HepG2 (cell line): ENCODE data around the gene PRSS36. TPM values are rescaled to one million over a fixed set of nuclear protein-coding genes. Genes with fewer than 3 reads are reported as not detected.

ENCODE experiments used
- ADNP ChIP-seq: sonication (generic); formaldehyde crosslinking; IDR thresholded peaks from 2 replicates; pipeline ENCODE4 v1.4.0; 2020; ENCODE audit warnings: missing genetic modification reagents
- BRD4 ChIP-seq: sonication (generic); formaldehyde crosslinking; IDR thresholded peaks from 2 replicates; pipeline ENCODE4 v1.4.0; 2020; ENCODE audit warnings: missing genetic modification reagents
- DR1 ChIP-seq: sonication (generic); formaldehyde crosslinking; IDR thresholded peaks from 2 replicates; pipeline ENCODE4 v1.8.0; 2021; ENCODE audit warnings: mild to moderate bottlenecking, missing genetic modification reagents, inconsistent platforms
- E2F1 ChIP-seq: sonication (generic); formaldehyde crosslinking; IDR thresholded peaks from 2 replicates; pipeline ENCODE4 v1.5.0; 2020; ENCODE audit warnings: missing genetic modification reagents
- HHEX ChIP-seq: IDR thresholded peaks from 2 replicates; pipeline ENCODE4 v1.6.1; 2016; ENCODE audit warnings: control low read depth
- IRX3 ChIP-seq: sonication (generic); formaldehyde crosslinking; IDR thresholded peaks from 2 replicates; pipeline ENCODE4 v1.8.1; 2023; ENCODE audit warnings: mild to moderate bottlenecking, low read depth, missing genetic modification reagents, borderline replicate concordance
- MAFK ChIP-seq, 2 experiments: IDR thresholded peaks in 1 of 2; conservative IDR thresholded peaks in 1 of 2; 2 replicates each; pipeline ENCODE4 v1.6.1; 2011; ENCODE audit warnings: improper control_type of control experiment in 2 of 2, low read length in 2 of 2
- NFYB ChIP-seq: sonication (generic); formaldehyde crosslinking; IDR thresholded peaks from 2 replicates; pipeline ENCODE4 v1.4.0; 2020; ENCODE audit warnings: missing genetic modification reagents
- RORA ChIP-seq: sonication (generic); formaldehyde crosslinking; IDR thresholded peaks from 2 replicates; pipeline ENCODE4 v1.5.0; 2020; ENCODE audit warnings: mild to moderate bottlenecking, missing genetic modification reagents, moderate library complexity
- THAP11 ChIP-seq: IDR thresholded peaks from 2 replicates; pipeline ENCODE4 v1.6.1; 2016; ENCODE audit warnings: missing biosample characterization, missing genetic modification reagents
- ZBTB14 ChIP-seq: sonication (generic); formaldehyde crosslinking; IDR thresholded peaks from 2 replicates; pipeline ENCODE4 v1.4.0; 2020; ENCODE audit warnings: missing genetic modification reagents
- ZNF672 ChIP-seq: sonication (generic); formaldehyde crosslinking; IDR thresholded peaks from 2 replicates; pipeline ENCODE4 v1.8.1; 2022; ENCODE audit warnings: missing genetic modification reagents
- polyA plus RNA-seq, 8 experiments: library from polyadenylated mRNA; depleted of rRNA in 3 of 8; stranded (reverse) in 7 of 8; unstranded in 1 of 8; fragments of >200 nt; fragmentation: Illumina TruSeq in 4 of 8; extraction: Trizol in 4 of 8; gene quantifications; 2 replicates each; pipeline versions ENCODE4 v1.2.1 to v1.2.3, GENCODE V29; 2011 to 2016; ENCODE audit warnings: low read depth in 4 of 8, missing spikeins in 1 of 8, mixed read lengths in 1 of 8; ENCODE audit not compliant: insufficient read depth in 1 of 8
- total RNA-seq, 5 experiments: library from RNA; depleted of rRNA; stranded (reverse); fragments of >200 nt; fragmentation: Illumina TruSeq; extraction: Trizol; gene quantifications; 2 replicates each; pipeline ENCODE4 v1.2.3, GENCODE V29; 2016; ENCODE audit warnings: low read depth in 1 of 5
- TF ChIP-seq, protein P1 (sequence below): sonication (generic); formaldehyde crosslinking; IDR thresholded peaks from 2 replicates; pipeline ENCODE4 v1.5.0; 2020; ENCODE audit warnings: mild to moderate bottlenecking, missing genetic modification reagents
- TF ChIP-seq, protein P2 (sequence below): sonication (generic); formaldehyde crosslinking; IDR thresholded peaks from 2 replicates; pipeline ENCODE4; 2020; ENCODE audit warnings: missing genetic modification reagents, mild to moderate bottlenecking, borderline replicate concordance
- TF ChIP-seq, protein P3 (sequence below), 2 experiments: sonication (generic) in 1 of 2; formaldehyde crosslinking in 1 of 2; IDR thresholded peaks; 2 replicates each; pipeline versions ENCODE4 v1.4.0 to v1.6.1; 2018 to 2020; ENCODE audit warnings: missing genetic modification reagents in 2 of 2, borderline replicate concordance in 1 of 2, low read depth in 1 of 2, mild to moderate bottlenecking in 1 of 2, missing biosample characterization in 1 of 2
- TF ChIP-seq, protein P4 (sequence below): sonication (generic); formaldehyde crosslinking; IDR thresholded peaks from 2 replicates; pipeline ENCODE4 v1.4.0; 2020; ENCODE audit warnings: missing genetic modification reagents

The PRSS36 gene
- total and polyA plus RNA-seq, 2 of the 13 experiments (the other 11 are each of a cell fraction or from before 2014, with no cell fraction given): 1.5 to 2.1 TPM

GRCh38 chr16:31094424-31095120 lies 55.3 kb downstream of the PRSS36 start, which contains the start of gene VKORC1 (continued):
- TF ChIP-seq, protein P1, sequence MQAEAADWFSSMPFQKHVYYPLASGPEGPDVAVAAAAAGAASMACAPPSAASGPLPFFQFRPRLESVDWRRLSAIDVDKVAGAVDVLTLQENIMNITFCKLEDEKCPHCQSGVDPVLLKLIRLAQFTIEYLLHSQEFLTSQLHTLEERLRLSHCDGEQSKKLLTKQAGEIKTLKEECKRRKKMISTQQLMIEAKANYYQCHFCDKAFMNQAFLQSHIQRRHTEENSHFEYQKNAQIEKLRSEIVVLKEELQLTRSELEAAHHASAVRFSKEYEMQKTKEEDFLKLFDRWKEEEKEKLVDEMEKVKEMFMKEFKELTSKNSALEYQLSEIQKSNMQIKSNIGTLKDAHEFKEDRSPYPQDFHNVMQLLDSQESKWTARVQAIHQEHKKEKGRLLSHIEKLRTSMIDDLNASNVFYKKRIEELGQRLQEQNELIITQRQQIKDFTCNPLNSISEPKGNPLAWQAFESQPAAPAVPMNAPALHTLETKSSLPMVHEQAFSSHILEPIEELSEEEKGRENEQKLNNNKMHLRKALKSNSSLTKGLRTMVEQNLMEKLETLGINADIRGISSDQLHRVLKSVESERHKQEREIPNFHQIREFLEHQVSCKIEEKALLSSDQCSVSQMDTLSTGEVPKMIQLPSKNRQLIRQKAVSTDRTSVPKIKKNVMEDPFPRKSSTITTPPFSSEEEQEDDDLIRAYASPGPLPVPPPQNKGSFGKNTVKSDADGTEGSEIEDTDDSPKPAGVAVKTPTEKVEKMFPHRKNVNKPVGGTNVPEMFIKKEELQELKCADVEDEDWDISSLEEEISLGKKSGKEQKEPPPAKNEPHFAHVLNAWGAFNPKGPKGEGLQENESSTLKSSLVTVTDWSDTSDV: no peak
- TF ChIP-seq BRD4 (CRISPR knock-in tag): 0 out of 2 replicates have a peak, but pooled peaks have one; percentile 64
- TF ChIP-seq, protein P2, sequence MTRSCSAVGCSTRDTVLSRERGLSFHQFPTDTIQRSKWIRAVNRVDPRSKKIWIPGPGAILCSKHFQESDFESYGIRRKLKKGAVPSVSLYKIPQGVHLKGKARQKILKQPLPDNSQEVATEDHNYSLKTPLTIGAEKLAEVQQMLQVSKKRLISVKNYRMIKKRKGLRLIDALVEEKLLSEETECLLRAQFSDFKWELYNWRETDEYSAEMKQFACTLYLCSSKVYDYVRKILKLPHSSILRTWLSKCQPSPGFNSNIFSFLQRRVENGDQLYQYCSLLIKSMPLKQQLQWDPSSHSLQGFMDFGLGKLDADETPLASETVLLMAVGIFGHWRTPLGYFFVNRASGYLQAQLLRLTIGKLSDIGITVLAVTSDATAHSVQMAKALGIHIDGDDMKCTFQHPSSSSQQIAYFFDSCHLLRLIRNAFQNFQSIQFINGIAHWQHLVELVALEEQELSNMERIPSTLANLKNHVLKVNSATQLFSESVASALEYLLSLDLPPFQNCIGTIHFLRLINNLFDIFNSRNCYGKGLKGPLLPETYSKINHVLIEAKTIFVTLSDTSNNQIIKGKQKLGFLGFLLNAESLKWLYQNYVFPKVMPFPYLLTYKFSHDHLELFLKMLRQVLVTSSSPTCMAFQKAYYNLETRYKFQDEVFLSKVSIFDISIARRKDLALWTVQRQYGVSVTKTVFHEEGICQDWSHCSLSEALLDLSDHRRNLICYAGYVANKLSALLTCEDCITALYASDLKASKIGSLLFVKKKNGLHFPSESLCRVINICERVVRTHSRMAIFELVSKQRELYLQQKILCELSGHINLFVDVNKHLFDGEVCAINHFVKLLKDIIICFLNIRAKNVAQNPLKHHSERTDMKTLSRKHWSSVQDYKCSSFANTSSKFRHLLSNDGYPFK (CRISPR knock-in tag): peak; percentile 82; the same call in 1 of the 2 replicates
- TF ChIP-seq RORA: no peak
- TF ChIP-seq ZBTB14 (CRISPR knock-in tag): peak; percentile 79
- no peak for TF ChIP-seq MAFK (conservative IDR thresholded peaks at IDR 0.05 in 1 of 2, IDR thresholded peaks at IDR 0.05 in 1 of 2; ENCODE audit: low read length in 2 of 2)
- TF ChIP-seq HHEX (CRISPR knock-in tag): no peak
- TF ChIP-seq NFYB (CRISPR knock-in tag): peak; percentile 86
- TF ChIP-seq IRX3 (CRISPR knock-in tag): no peak
- TF ChIP-seq, protein P3, sequence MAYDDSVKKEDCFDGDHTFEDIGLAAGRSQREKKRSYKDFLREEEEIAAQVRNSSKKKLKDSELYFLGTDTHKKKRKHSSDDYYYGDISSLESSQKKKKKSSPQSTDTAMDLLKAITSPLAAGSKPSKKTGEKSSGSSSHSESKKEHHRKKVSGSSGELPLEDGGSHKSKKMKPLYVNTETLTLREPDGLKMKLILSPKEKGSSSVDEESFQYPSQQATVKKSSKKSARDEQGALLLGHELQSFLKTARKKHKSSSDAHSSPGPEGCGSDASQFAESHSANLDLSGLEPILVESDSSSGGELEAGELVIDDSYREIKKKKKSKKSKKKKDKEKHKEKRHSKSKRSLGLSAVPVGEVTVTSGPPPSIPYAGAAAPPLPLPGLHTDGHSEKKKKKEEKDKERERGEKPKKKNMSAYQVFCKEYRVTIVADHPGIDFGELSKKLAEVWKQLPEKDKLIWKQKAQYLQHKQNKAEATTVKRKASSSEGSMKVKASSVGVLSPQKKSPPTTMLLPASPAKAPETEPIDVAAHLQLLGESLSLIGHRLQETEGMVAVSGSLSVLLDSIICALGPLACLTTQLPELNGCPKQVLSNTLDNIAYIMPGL (CRISPR knock-in tag; IDR thresholded peaks at IDR 0.05; ENCODE audit: borderline replicate concordance in 1 of 2, low read depth in 1 of 2): peak; percentile 88 to 93; a peak in 3 of 4 replicates
- peak; percentile 83 for TF ChIP-seq ADNP (CRISPR knock-in tag)
- TF ChIP-seq DR1 (CRISPR knock-in tag): peak; percentile 97
- TF ChIP-seq THAP11 (CRISPR knock-in tag): peak; percentile 99
- TF ChIP-seq, protein P4, sequence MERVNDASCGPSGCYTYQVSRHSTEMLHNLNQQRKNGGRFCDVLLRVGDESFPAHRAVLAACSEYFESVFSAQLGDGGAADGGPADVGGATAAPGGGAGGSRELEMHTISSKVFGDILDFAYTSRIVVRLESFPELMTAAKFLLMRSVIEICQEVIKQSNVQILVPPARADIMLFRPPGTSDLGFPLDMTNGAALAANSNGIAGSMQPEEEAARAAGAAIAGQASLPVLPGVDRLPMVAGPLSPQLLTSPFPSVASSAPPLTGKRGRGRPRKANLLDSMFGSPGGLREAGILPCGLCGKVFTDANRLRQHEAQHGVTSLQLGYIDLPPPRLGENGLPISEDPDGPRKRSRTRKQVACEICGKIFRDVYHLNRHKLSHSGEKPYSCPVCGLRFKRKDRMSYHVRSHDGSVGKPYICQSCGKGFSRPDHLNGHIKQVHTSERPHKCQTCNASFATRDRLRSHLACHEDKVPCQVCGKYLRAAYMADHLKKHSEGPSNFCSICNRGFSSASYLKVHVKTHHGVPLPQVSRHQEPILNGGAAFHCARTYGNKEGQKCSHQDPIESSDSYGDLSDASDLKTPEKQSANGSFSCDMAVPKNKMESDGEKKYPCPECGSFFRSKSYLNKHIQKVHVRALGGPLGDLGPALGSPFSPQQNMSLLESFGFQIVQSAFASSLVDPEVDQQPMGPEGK (CRISPR knock-in tag): peak; percentile 73; the same call in 1 of the 2 replicates
- TF ChIP-seq ZNF672 (CRISPR knock-in tag): no peak
- TF ChIP-seq E2F1 (CRISPR knock-in tag): peak; percentile 89
